Aorta (tissue), 5 donors: ENCODE data around the gene KRT74. TPM values are rescaled to one million over a fixed set of nuclear protein-coding genes. Genes with fewer than 3 reads are reported as not detected.
A peak's percentile ranks its signal among the peaks of the same experiment; 100 is the strongest.

ENCODE experiments used
- ATAC-seq: fragments of 200-7000 bp; cut with Tn5 transposase; one replicate; pipeline ENCODE4 v1.9.1; 2022; ENCODE audit warnings: moderate library complexity; ENCODE audit not compliant: low FRiP score
- DNase-seq, 2 donors: peaks; one replicate each; pipeline ENCODE4 v3.0.0-alpha.2; 2020
- H3K27ac ChIP-seq, 2 donors: one replicate each; pipeline ENCODE4 v1.5.1; 2013; ENCODE audit warnings: low read length in 2 of 2, mild to moderate bottlenecking in 2 of 2, moderate library complexity in 2 of 2, control low read depth in 1 of 2, inconsistent platforms in 1 of 2, low read depth in 1 of 2
- H3K27me3 ChIP-seq, 2 donors: one replicate each; pipeline ENCODE4 v1.6.1; 2013; ENCODE audit warnings: control low read depth in 1 of 2, low read length in 1 of 2, mild to moderate bottlenecking in 1 of 2, moderate library complexity in 1 of 2; ENCODE audit not compliant: insufficient read depth in 2 of 2, control insufficient read depth in 1 of 2
- H3K36me3 ChIP-seq, 2 donors: one replicate each; pipeline ENCODE4 v1.6.1; 2013; ENCODE audit warnings: control low read depth in 1 of 2, low read length in 1 of 2, mild to moderate bottlenecking in 1 of 2; ENCODE audit not compliant: insufficient read depth in 2 of 2, control insufficient read depth in 1 of 2
- H3K4me1 ChIP-seq, 2 donors: one replicate each; pipeline ENCODE4 v1.6.1; 2013; ENCODE audit warnings: low read length in 2 of 2, control low read depth in 1 of 2, mild to moderate bottlenecking in 1 of 2, moderate library complexity in 1 of 2; ENCODE audit not compliant: insufficient read depth in 2 of 2, control insufficient read depth in 1 of 2
- H3K4me3 ChIP-seq, 2 donors: one replicate each; pipeline ENCODE4 v1.5.1; 2013; ENCODE audit warnings: low read length in 2 of 2, control low read depth in 1 of 2, mild to moderate bottlenecking in 1 of 2
- H3K9me3 ChIP-seq: one replicate; pipeline ENCODE4 v1.6.1; 2013; ENCODE audit warnings: mild to moderate bottlenecking, low read length; ENCODE audit not compliant: control insufficient read depth
- WGBS, 2 donors: extraction: QIAGEN DNeasy Blood & Tissue Kit; methylation state at CpG; one replicate each; pipeline ENCODE4 v1.1.7; 2013; 5-methylcytosine and 5-hydroxymethylcytosine counted together
- intact Hi-C, 2 donors: fragments of 100-400 bp; cut with DNase I; formaldehyde crosslinking; loops; one replicate each; pipeline versions ENCODE4 v1.14.2 to v1.15.0; 2022
- polyA plus RNA-seq, 2 donors: library from polyadenylated mRNA; stranded (reverse); fragments of 200-250 nt; gene quantifications; one replicate each; pipeline ENCODE4 v1.2.3, GENCODE V29; 2013
- total RNA-seq, 2 donors: library from RNA; stranded (reverse); fragmentation: NEBNext Ultra II Directional; extraction: Animal tissue kit (Norgen Biotek cat#: 25700); gene quantifications; one replicate each; pipeline ENCODE4 v1.2.1, GENCODE V29; 2021
- donor health status: healthy with polysubstance abuse.
- donor health status: Bipolar disorder and iron deficiency.
- donor health status: DM: no; HTN: no; CAD: no.
- donor health status: DM: no; HTN: no; CAD: no.
- donor health status: DM: yes; HTN: yes; CAD: no.

The KRT74 gene
- total and polyA plus RNA-seq, 4 donors: not detected

GRCh38 chr12:52555577-52555976, 18.1 kb downstream of the KRT74 start:
- DNase-seq (peak in 1 of 2 donors; percentile 4), ATAC-seq (no peak)
- H3K27me3 ChIP-seq: no peaks in the 10 kb centered on the region
- intact Hi-C loops: no loop called here
- WGBS, 2 donors: 83 to 85% methylated on average over 6 of the region's 6 CpGs
- no peaks in the 10 kb centered on the region for H3K36me3 ChIP-seq
- no peaks in the 10 kb centered on the region for H3K9me3 ChIP-seq
- H3K4me1 ChIP-seq: no peaks in the 10 kb centered on the region
- no peak overlapping the region for H3K27ac ChIP-seq
- no peak overlapping the region for H3K4me3 ChIP-seq

GRCh38 chr12:52552681-52553195, 20.9 kb downstream of the KRT74 start, which contains the start of gene KRT71:
Gene KRT71, minus strand, starts transcription at chr12:52553145. Its CDS starts 68 bp downstream, at chr12:52553077.
- 89 to 93% methylated on average over 13 to 14 of the region's 14 CpGs for WGBS, 2 donors

GRCh38 chr12:52552055-52552454, 21.6 kb downstream of the KRT74 start:
- intact Hi-C loops: no loop called here
- DNase-seq: peak in 1 of 2 donors; percentile 41
- Histone ChIP-seq H3K36me3 (no peaks in the 10 kb centered on the region), H3K9me3 (no peaks in the 10 kb centered on the region), H3K4me1 (no peaks in the 10 kb centered on the region), H3K27me3 (no peaks in the 10 kb centered on the region), H3K27ac (no peak overlapping the region), H3K4me3 (no peak overlapping the region)
- ATAC-seq: no peak
- WGBS, 2 donors: 79 to 85% methylated on average over 5 of the region's 5 CpGs

More at GRCh38 chr12:52552681-52553195, 20.9 kb downstream of the KRT74 start, which contains the start of gene KRT71:
- H3K27ac ChIP-seq: no peak within 1 kb of the TSS
- no peak within 1 kb of the TSS for H3K4me3 ChIP-seq
- no peaks in the 10 kb centered on the region for H3K4me1 ChIP-seq
- no peaks in the 10 kb centered on the region for H3K9me3 ChIP-seq
- peak in 1 of 2 donors; percentile 36 for DNase-seq
- no peaks in the 10 kb centered on the region for H3K36me3 ChIP-seq
- intact Hi-C loops: no loop called here
- no peaks in the 10 kb centered on the region for H3K27me3 ChIP-seq
- no peak for ATAC-seq

GRCh38 chr12:52551216-52551865, 22.3 kb downstream of the KRT74 start:
- 47 to 51% methylated on average over 6 of the region's 6 CpGs for WGBS, 2 donors
- intact Hi-C loops: no loop called here
- ATAC-seq: no peak

GRCh38 chr12:52546126-52546525, 27.5 kb downstream of the KRT74 start:
- H3K27me3 ChIP-seq: no peaks in the 10 kb centered on the region
- WGBS, 2 donors: 91% methylated on average over 15 of the region's 15 CpGs
- H3K4me3 ChIP-seq: no peak overlapping the region
- no peaks in the 10 kb centered on the region for H3K9me3 ChIP-seq
- ATAC-seq: no peak
- H3K27ac ChIP-seq: no peak overlapping the region
- no peaks in the 10 kb centered on the region for H3K4me1 ChIP-seq
- peak in 1 of 2 donors; percentile 42 for DNase-seq
- intact Hi-C loops: no loop called here
- no peaks in the 10 kb centered on the region for H3K36me3 ChIP-seq

More at GRCh38 chr12:52551216-52551865, 22.3 kb downstream of the KRT74 start:
- DNase-seq: peak in 1 of 2 donors; percentile 29
- Histone ChIP-seq H3K9me3 (no peaks in the 10 kb centered on the region), H3K4me3 (no peak overlapping the region), H3K27ac (no peak overlapping the region), H3K4me1 (no peaks in the 10 kb centered on the region), H3K36me3 (no peaks in the 10 kb centered on the region), H3K27me3 (no peaks in the 10 kb centered on the region)

- WGBS, 2 donors: 4 to 12% methylated on average over 17 of the region's 17 CpGs
- no peaks in the 10 kb centered on the region for H3K27me3 ChIP-seq
- intact Hi-C loops: no loop called here
- H3K4me1 ChIP-seq: no peaks in the 10 kb centered on the region
- peak; percentile 68 to 80 for DNase-seq
- H3K27ac ChIP-seq: no peak overlapping the region
- H3K9me3 ChIP-seq: no peaks in the 10 kb centered on the region
- ATAC-seq: peak; percentile 55
- H3K36me3 ChIP-seq: no peaks in the 10 kb centered on the region
- H3K4me3 ChIP-seq: no peak overlapping the region
These were observed 29.4 kb downstream of the KRT74 start for GRCh38 chr12:52543985-52544883.

GRCh38 chr12:52542785-52543318, 30.8 kb downstream of the KRT74 start:
- Histone ChIP-seq H3K4me3 (no peak overlapping the region), H3K27ac (no peak overlapping the region), H3K9me3 (no peaks in the 10 kb centered on the region), H3K4me1 (no peaks in the 10 kb centered on the region), H3K27me3 (no peaks in the 10 kb centered on the region), H3K36me3 (no peaks in the 10 kb centered on the region)
- peak in 1 of 2 donors; percentile 26 for DNase-seq
- 85 to 88% methylated on average over 7 of the region's 7 CpGs for WGBS, 2 donors
- no peak for ATAC-seq
- intact Hi-C loops: no loop called here

GRCh38 chr12:52542157-52542556, 31.5 kb downstream of the KRT74 start:
- ATAC-seq (no peak), DNase-seq (peak in 1 of 2 donors; percentile 37)
- no peaks in the 10 kb centered on the region for H3K9me3 ChIP-seq
- intact Hi-C loops: no loop called here
- H3K4me3 ChIP-seq: no peak overlapping the region
- no peaks in the 10 kb centered on the region for H3K4me1 ChIP-seq
- no peaks in the 10 kb centered on the region for H3K27me3 ChIP-seq
- H3K36me3 ChIP-seq: no peaks in the 10 kb centered on the region
- H3K27ac ChIP-seq: no peak overlapping the region
